H1 (cell line): ENCODE data around the gene MMP25. TPM values are rescaled to one million over a fixed set of nuclear protein-coding genes. Genes with fewer than 3 reads are reported as not detected.

Experiments used
- CTCF ChIA-PET: fragments of 300-600 bp; sonication (Branson Sonifier 250); formaldehyde crosslinking; loops from one replicate; lab custom pipeline; 2021; ENCODE audit not compliant: partially characterized antibody; lab: Charles Lee
- POLR2A ChIA-PET: fragments of 300-600 bp; sonication (Branson Sonifier 250); formaldehyde crosslinking; loops from one replicate; lab custom pipeline; 2021; ENCODE audit warnings: inconsistent platforms; ENCODE audit not compliant: partially characterized antibody; lab: Charles Lee
- DNase-seq, 2 experiments: peaks; one replicate each; pipeline versions ENCODE4 v3.0.0 to v3.0.0-alpha.2; 2010 to 2022; ENCODE audit warnings: low spot score in 2 of 2, low read depth in 1 of 2, mixed read lengths in 1 of 2
- FAIRE-seq: peaks from 2 replicates; lab custom pipeline; 2011; peaks lifted over from hg19 to GRCh38; lab: Jason Lieb, UNC
- H2AFZ ChIP-seq: 2 replicates; pipeline ENCODE4 v1.8.1; 2012; ENCODE audit warnings: low read length, inconsistent platforms
- H2AK5ac ChIP-seq: 2 replicates; pipeline ENCODE4 v1.6.1; 2013; ENCODE audit warnings: low read depth, low read length
- H2BK120ac ChIP-seq: replicated peaks from 2 replicates; pipeline ENCODE3; 2013; ENCODE audit warnings: low read depth, low read length, inconsistent platforms
- H2BK12ac ChIP-seq: 2 replicates; pipeline ENCODE4 v1.6.1; 2013; ENCODE audit warnings: low read depth, low read length
- H2BK15ac ChIP-seq: 2 replicates; pipeline ENCODE4 v1.6.1; 2013; ENCODE audit warnings: low read length
- H2BK20ac ChIP-seq: 2 replicates; pipeline ENCODE4 v1.6.1; 2013; ENCODE audit warnings: low read length
- H2BK5ac ChIP-seq: 2 replicates; pipeline ENCODE4 v1.6.1; 2013; ENCODE audit warnings: low read depth, low read length
- H3K14ac ChIP-seq: 2 replicates; pipeline ENCODE4 v1.6.1; 2013; ENCODE audit warnings: inconsistent platforms; ENCODE audit not compliant: insufficient read length
- H3K18ac ChIP-seq: 2 replicates; pipeline ENCODE4 v1.6.1; 2013; ENCODE audit warnings: low read length; ENCODE audit errors: extremely low read depth
- H3K23ac ChIP-seq: 2 replicates; pipeline ENCODE4 v1.6.1; 2013; ENCODE audit warnings: inconsistent platforms; ENCODE audit not compliant: insufficient read length
- H3K23me2 ChIP-seq: 2 replicates; pipeline ENCODE4 v1.6.1; 2013; ENCODE audit warnings: low read depth, low read length
- H3K27ac ChIP-seq: 2 replicates; pipeline ENCODE4 v1.6.1; 2011; ENCODE audit warnings: low read depth, low read length, inconsistent platforms
- H3K27me3 ChIP-seq, 4 experiments: replicated peaks in 1 of 4; 1 replicate in 1 of 4; 2 replicates in 3 of 4; pipeline versions ENCODE4 v1.6.1 to v1.8.1; 2011 to 2013; ENCODE audit warnings: low read length in 3 of 4, mild to moderate bottlenecking in 3 of 4, inconsistent platforms in 2 of 4, mixed read lengths in 2 of 4, moderate library complexity in 1 of 4; ENCODE audit not compliant: control insufficient read depth in 3 of 4, insufficient read depth in 3 of 4; ENCODE audit errors: extremely low read depth in 1 of 4
- H3K36me3 ChIP-seq, 4 experiments: 2 replicates each; pipeline versions ENCODE4 v1.6.1 to v1.8.1; 2011 to 2013; ENCODE audit warnings: mild to moderate bottlenecking in 4 of 4, low read length in 3 of 4, moderate library complexity in 2 of 4, control low read depth in 1 of 4, inconsistent platforms in 1 of 4; ENCODE audit not compliant: insufficient read depth in 4 of 4, control insufficient read depth in 2 of 4
- H3K4ac ChIP-seq: replicated peaks from 2 replicates; pipeline ENCODE3; 2013; ENCODE audit warnings: low read length, low read depth, mixed read lengths, inconsistent platforms; ENCODE audit not compliant: insufficient read length
- H3K4me1 ChIP-seq, 4 experiments: replicated peaks in 1 of 4; 1 replicate in 1 of 4; 2 replicates in 3 of 4; pipeline versions ENCODE4 v1.6.1 to v1.8.1; 2011 to 2013; ENCODE audit warnings: low read length in 3 of 4, inconsistent platforms in 2 of 4, mixed read lengths in 1 of 4; ENCODE audit not compliant: insufficient read depth in 4 of 4, control insufficient read depth in 3 of 4
- H3K4me2 ChIP-seq, 2 experiments: 2 replicates each; pipeline versions ENCODE4 v1.6.1 to v1.8.1; 2011 to 2013; ENCODE audit warnings: low read depth in 2 of 2, low read length in 2 of 2, control low read depth in 1 of 2, inconsistent platforms in 1 of 2, mild to moderate bottlenecking in 1 of 2; ENCODE audit not compliant: insufficient read depth in 1 of 2
- H3K4me3 ChIP-seq, 4 experiments: fragments of 200-600, 300-600 bp in 1 of 4; sonication (generic), shearing (Covaris generic), sonication (Bioruptor Twin) in 1 of 4; 2 replicates each; pipeline versions ENCODE4 v1.5.1 to v1.8.1; 2011 to 2016; ENCODE audit warnings: low read length in 4 of 4, low read depth in 3 of 4, control low read depth in 2 of 4, inconsistent platforms in 2 of 4, mild to moderate bottlenecking in 2 of 4, mixed read lengths in 1 of 4, moderate library complexity in 1 of 4; ENCODE audit not compliant: insufficient read depth in 2 of 4; ENCODE audit errors: extremely low read depth in 1 of 4
- H3K56ac ChIP-seq: replicated peaks from 2 replicates; pipeline ENCODE3; 2013; ENCODE audit warnings: low read depth, mild to moderate bottlenecking, mixed read lengths, low read length, inconsistent platforms; ENCODE audit not compliant: insufficient read length
- H3K79me1 ChIP-seq: 2 replicates; pipeline ENCODE4 v1.6.1; 2013; ENCODE audit warnings: low read depth, low read length, control low read depth
- H3K79me2 ChIP-seq, 2 experiments: 2 replicates each; pipeline versions ENCODE4 v1.6.1 to v1.8.1; 2012 to 2013; ENCODE audit warnings: low read length in 2 of 2, mild to moderate bottlenecking in 2 of 2, inconsistent platforms in 1 of 2; ENCODE audit not compliant: insufficient read depth in 2 of 2, control insufficient read depth in 1 of 2
- H3K9ac ChIP-seq, 4 experiments: replicated peaks in 1 of 4; 1 replicate in 1 of 4; 2 replicates in 3 of 4; pipeline versions ENCODE4 v1.6.1 to v1.8.1; 2011 to 2013; ENCODE audit warnings: low read depth in 3 of 4, low read length in 3 of 4, control low read depth in 2 of 4, mild to moderate bottlenecking in 2 of 4, moderate library complexity in 2 of 4, inconsistent platforms in 1 of 4; ENCODE audit errors: extremely low read depth in 1 of 4
- H3K9me3 ChIP-seq, 2 experiments: 2 replicates each; pipeline versions ENCODE4 v1.6.1 to v1.8.1; 2012 to 2013; ENCODE audit warnings: mild to moderate bottlenecking in 2 of 2, moderate library complexity in 2 of 2, control low read depth in 1 of 2, inconsistent platforms in 1 of 2, low read depth in 1 of 2, low read length in 1 of 2, mixed read lengths in 1 of 2; ENCODE audit not compliant: insufficient read depth in 2 of 2
- H4K20me1 ChIP-seq, 2 experiments: replicated peaks in 1 of 2; 2 replicates each; pipeline versions ENCODE3 to v1.8.1; 2011 to 2013; ENCODE audit warnings: inconsistent platforms in 2 of 2, low read length in 2 of 2, mild to moderate bottlenecking in 1 of 2; ENCODE audit not compliant: insufficient read depth in 2 of 2, control insufficient read depth in 1 of 2
- H4K5ac ChIP-seq: 2 replicates; pipeline ENCODE4 v1.6.1; 2013; ENCODE audit warnings: low read length, low read depth, mixed read lengths, inconsistent platforms; ENCODE audit not compliant: insufficient read length
- H4K8ac ChIP-seq: 2 replicates; pipeline ENCODE4 v1.8.0; 2013; ENCODE audit warnings: mild to moderate bottlenecking, moderate library complexity, low read length, inconsistent platforms; ENCODE audit not compliant: insufficient read depth; ENCODE audit errors: extremely low read depth
- H4K91ac ChIP-seq: replicated peaks from 2 replicates; pipeline ENCODE3; 2013; ENCODE audit warnings: low read length, mixed read lengths, inconsistent platforms; ENCODE audit not compliant: insufficient read length
- ASH2L ChIP-seq: fragments of 200-600, 300-600 bp; sonication (generic); IDR thresholded peaks from one replicate; pipeline ENCODE4 v1.7.1; 2017; ENCODE audit warnings: low read length
- BCL11A ChIP-seq, 2 experiments: IDR thresholded peaks; one replicate each; pipeline ENCODE4 v1.6.1; 2011; ENCODE audit warnings: low read depth in 2 of 2, low read length in 2 of 2, mild to moderate bottlenecking in 2 of 2
- CHD2 ChIP-seq: IDR thresholded peaks from 2 replicates; pipeline ENCODE4 v1.6.1; 2012; ENCODE audit warnings: low read length, improper control_type of control experiment
- EP300 ChIP-seq, 2 experiments: IDR thresholded peaks; 1 replicate in 1 of 2; 2 replicates in 1 of 2; pipeline ENCODE4 v1.6.1; 2011 to 2012; ENCODE audit warnings: low read depth in 2 of 2, low read length in 2 of 2, mild to moderate bottlenecking in 2 of 2, borderline replicate concordance in 1 of 2, inconsistent platforms in 1 of 2, moderate library complexity in 1 of 2
- GABPA ChIP-seq: IDR thresholded peaks from 2 replicates; pipeline ENCODE4 v1.6.1; 2011; ENCODE audit warnings: mild to moderate bottlenecking, low read length, moderate library complexity, borderline replicate concordance; ENCODE audit not compliant: insufficient read depth
- JUN ChIP-seq: IDR thresholded peaks from 2 replicates; pipeline ENCODE4 v1.6.1; 2011; ENCODE audit warnings: low read depth, mild to moderate bottlenecking, improper control_type of control experiment, low read length
- POLR2AphosphoS5 ChIP-seq: IDR thresholded peaks from 2 replicates; pipeline ENCODE4 v1.6.1; 2011; ENCODE audit warnings: low read depth, low read length
- RAD21 ChIP-seq, 2 experiments: IDR thresholded peaks in 1 of 2; conservative IDR thresholded peaks in 1 of 2; 2 replicates each; pipeline ENCODE4 v1.6.1; 2011; ENCODE audit warnings: low read depth in 2 of 2, low read length in 2 of 2, improper control_type of control experiment in 1 of 2, inconsistent platforms in 1 of 2, mild to moderate bottlenecking in 1 of 2, moderate library complexity in 1 of 2
- SIRT6 ChIP-seq: IDR thresholded peaks from one replicate; pipeline ENCODE4 v1.7.1; 2012; ENCODE audit warnings: low read length, inconsistent platforms
- SIX5 ChIP-seq: IDR thresholded peaks from 2 replicates; pipeline ENCODE4 v1.6.1; 2011; ENCODE audit warnings: mild to moderate bottlenecking, low read depth, low read length
- SP4 ChIP-seq: IDR thresholded peaks from 2 replicates; pipeline ENCODE4 v1.6.1; 2012; ENCODE audit warnings: low read length, inconsistent platforms
- SRF ChIP-seq: IDR thresholded peaks from 2 replicates; pipeline ENCODE4 v1.6.1; 2011; ENCODE audit warnings: mild to moderate bottlenecking, low read depth, low read length, moderate library complexity
- TAF1 ChIP-seq: IDR thresholded peaks from 2 replicates; pipeline ENCODE4 v1.6.1; 2011; ENCODE audit warnings: mild to moderate bottlenecking, low read depth, low read length
- WGBS, 2 experiments: shearing (Covaris generic) in 1 of 2; methylation state at CpG; one replicate each; pipeline versions ENCODE4 v1.1.6 to v1.1.7; 2013 to 2015; ENCODE audit warnings: low lambda C conversion rate in 2 of 2, mixed read lengths in 2 of 2, inconsistent platforms in 1 of 2, low coverage in 1 of 2, missing lambda C conversion rate in 1 of 2; ENCODE audit not compliant: insufficient replicate concordance in 2 of 2, insufficient coverage in 1 of 2, insufficient read length in 1 of 2; ENCODE audit errors: extremely low coverage in 1 of 2, missing lambda C conversion rate in 1 of 2; 5-methylcytosine and 5-hydroxymethylcytosine counted together
- polyA plus RNA-seq, 7 experiments: library from polyadenylated mRNA; depleted of rRNA in 3 of 7; stranded (reverse) in 5 of 7; unstranded in 2 of 7; fragments of >200 nt in 5 of 7; fragments of 200-250 nt in 2 of 7; gene quantifications; 1 replicate in 5 of 7; 2 replicates in 1 of 7; 4 replicates in 1 of 7; pipeline versions ENCODE4 v1.2.1 to v1.2.3, GENCODE V29; 2011 to 2013; ENCODE audit warnings: missing spikeins in 2 of 7, mixed read lengths in 2 of 7
- total RNA-seq: library from RNA; stranded (reverse); fragmentation: NEBNext Ultra II Directional; extraction: Animal tissue kit (Norgen Biotek cat#: 25700); gene quantifications from 2 replicates; pipeline ENCODE4 v1.2.1, GENCODE V29; 2021

Gene MMP25
- total and polyA plus RNA-seq, 2 of the 8 experiments (the other 6 are each of a cell fraction or from before 2014, with no cell fraction given), result 7.7 to 26.7 TPM

DNA sequence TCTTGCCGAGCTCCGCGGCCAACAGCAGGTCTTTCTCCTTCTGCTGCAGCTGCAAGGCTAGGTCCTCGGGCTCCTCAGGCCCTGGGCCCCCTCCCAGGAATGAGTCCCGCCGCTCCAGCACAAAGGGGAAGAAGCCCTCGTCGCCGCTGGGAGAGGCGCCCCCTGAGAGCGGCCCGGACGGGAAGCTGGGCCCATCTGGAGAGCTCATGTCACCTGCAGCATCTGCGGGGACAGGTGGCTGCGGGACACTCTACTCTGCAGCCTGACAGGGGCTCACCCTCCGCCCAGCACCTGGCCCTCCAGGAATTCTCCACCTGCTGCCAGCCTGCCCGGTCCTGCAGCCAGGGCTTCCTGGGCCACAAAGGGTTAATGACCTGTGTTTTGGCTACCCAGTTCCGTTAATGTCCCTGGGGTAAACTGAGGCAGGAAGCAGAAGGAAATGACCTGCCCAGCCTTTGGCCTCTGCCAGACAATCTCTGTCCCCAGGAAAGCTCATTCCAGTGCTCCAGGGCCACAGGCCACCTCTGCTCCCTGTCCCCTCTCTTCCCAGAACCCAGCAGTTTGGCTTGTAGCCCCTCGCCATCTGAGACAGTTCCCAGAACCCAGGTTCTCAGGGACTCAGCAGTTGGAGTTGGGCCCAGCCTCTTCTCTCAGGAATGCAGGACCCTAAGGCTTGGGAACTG is 10.9 kb upstream of the MMP25 start:
- WGBS, 2 experiments, result 73% methylated on average over 16 of the region's 19 CpGs; no CpG with 5 or more reads in 1 of the 2 experiments
- Histone ChIP-seq H3K79me2 (no peaks in the 10 kb centered on the region), H4K8ac (peak overlapping the region; percentile 74; the same call in 1 of the 2 replicates), H2BK12ac (no peak overlapping the region), H3K14ac (no peak overlapping the region), H3K27me3 (peaks cover 0 to 11% (median 3%) of the 10 kb centered on the region in 4 experiments; a peak in 1 of 7 replicates), H4K91ac (no peak overlapping the region), H3K4me2 (peak overlapping the region; percentile 78 to 85), H3K23ac (no peak overlapping the region), H3K4me1 (peaks cover 3 to 24% (median 15%) of the 10 kb centered on the region in 4 experiments), H3K36me3 (peaks cover 0 to under 1% (median 0%) of the 10 kb centered on the region in 4 experiments; a peak in 1 of 8 replicates), H3K4me3 (peak overlapping the region in 3 of 4 experiments; percentile 48 to 80 (median 53); a peak in 7 of 8 replicates), H2AK5ac (peak overlapping the region; percentile 82; the same call in 1 of the 2 replicates), H2AFZ (no peak overlapping the region), H3K23me2 (peaks cover 3% of the 10 kb centered on the region; the same call in 1 of the 2 replicates), H3K56ac (no peak overlapping the region), H4K20me1 (peaks cover 5 to 21% of the 10 kb centered on the region in 2 experiments), H3K4ac (peak overlapping the region; percentile 69), H2BK20ac (no peak overlapping the region), H2BK15ac (no peak overlapping the region), H3K27ac (no peak overlapping the region), H3K79me1 (0 out of 2 replicates have a peak, but pooled peaks cover 2% of the 10 kb centered on the region), H4K5ac (no peak overlapping the region), H3K18ac (no peak overlapping the region), H3K9me3 (no peaks in the 10 kb centered on the region), H3K9ac (no peak overlapping the region), H2BK120ac (no peak overlapping the region), H2BK5ac (no peak overlapping the region)
- ChIA-PET CTCF (interaction anchor here (1.1 to 23.8 kb wide), 10 partner anchors 7 to 96 kb away, joined by 3 to 639 read pairs (median 64); partner anchors contain the start of genes CLDN6, CLDN9, HCFC1R1 and THOC6), POLR2A (interaction anchor here (0.6 to 34.8 kb wide), 11 partner anchors 14 to 520 kb away, joined by 3 to 1808 read pairs (median 4); partner anchors contain the start of genes CLDN6, CLDN9, HCFC1R1 and KREMEN2)
- DNase-seq (no peak), FAIRE-seq (no peak)
- no peak for TF ChIP-seq GABPA
- no peak for TF ChIP-seq SIRT6
- TF ChIP-seq RAD21 (IDR thresholded peaks at IDR 0.05 in 1 of 2, conservative IDR thresholded peaks at IDR 0.05 in 1 of 2; ENCODE audit: low read depth in 2 of 2, low read length in 2 of 2), result no peak
- TF ChIP-seq POLR2AphosphoS5, result no peak
- TF ChIP-seq SRF, result no peak
- no peak for TF ChIP-seq BCL11A (IDR thresholded peaks at IDR 0.05; ENCODE audit: low read depth in 2 of 2, low read length in 2 of 2)
- no peak for TF ChIP-seq TAF1
- TF ChIP-seq EP300 (IDR thresholded peaks at IDR 0.05; ENCODE audit: borderline replicate concordance in 1 of 2, low read depth in 2 of 2, low read length in 2 of 2), result no peak
- no peak for TF ChIP-seq CHD2
- no peak for TF ChIP-seq JUN
- TF ChIP-seq ASH2L, result no peak
- TF ChIP-seq SIX5, result no peak
- no peak for TF ChIP-seq SP4
